GM20000 (cell line): Measurements from ENCODE around the gene OR2F2.

Source experiments
- DNase-seq: peaks from one replicate; pipeline ENCODE4 v3.0.0; 2012; ENCODE audit warnings: low spot score
- CTCF ChIP-seq: IDR thresholded peaks from 2 replicates; pipeline ENCODE4 v1.5.1; 2012; ENCODE audit warnings: mild to moderate bottlenecking, control low read depth; ENCODE audit errors: extremely low read depth, missing control alignments

OR2F2 gene

GRCh38 chr7:143934526-143935325 lies at the start of gene OR2F2:
Gene OR2F2 (plus strand): TSS chr7:143935233. CDS start chr7:143935233, 0 bp downstream.
- no peak for DNase-seq
- TF ChIP-seq CTCF = no peak

- no peak for DNase-seq
- no peak for TF ChIP-seq CTCF
Measured at GRCh38 chr7:143885951-143886350, 49.1 kb upstream of the OR2F2 start.

- DNase-seq = no peak
- TF ChIP-seq CTCF = no peak
Measured at GRCh38 chr7:143886826-143887477, 48.1 kb upstream of the OR2F2 start.

GRCh38 chr7:143889068-143889467 lies 46.0 kb upstream of the OR2F2 start:
- no peak for TF ChIP-seq CTCF
- DNase-seq = no peak

GRCh38 chr7:143890558-143890957 lies 44.5 kb upstream of the OR2F2 start:
- no peak for DNase-seq
- no peak for TF ChIP-seq CTCF

GRCh38 chr7:143891457-143891856 lies 43.6 kb upstream of the OR2F2 start:
- no peak for TF ChIP-seq CTCF
- no peak for DNase-seq

- DNase-seq = no peak
- peak; percentile 22 for TF ChIP-seq CTCF
Measured at GRCh38 chr7:143892527-143893300, 42.3 kb upstream of the OR2F2 start.
